MCF 10A (cell line): ENCODE measurements around the gene DNAJA4. TPM values are rescaled to one million over a fixed set of nuclear protein-coding genes. Genes with fewer than 3 reads are reported as not detected.

Experiments used
- BruUV-seq: library from RNA; stranded (reverse); fragments of 400-500 nt; replicated peaks from 2 replicates; lab custom pipeline; 2021; lab: Mats Ljungman, UMichigan
- CTCF ChIA-PET: fragments of 300-600 bp; sonication (Branson Sonifier 250); formaldehyde crosslinking; extraction: SDS; loops from one replicate; lab custom pipeline; 2021; ENCODE audit warnings: antibody characterized with exemption, inconsistent platforms; lab: Yijun Ruan, JAX
- POLR2A ChIA-PET: fragments of 300-600, 350-650 bp; sonication (Branson Sonifier 250); formaldehyde crosslinking; extraction: SDS; loops from one replicate; lab custom pipeline; 2020; ENCODE audit warnings: antibody characterized with exemption, inconsistent platforms; lab: Yijun Ruan, JAX
- DNase-seq: peaks from one replicate; pipeline ENCODE4 v3.0.0-alpha.2; 2018; ENCODE audit not compliant: unreplicated experiment
- H3K27ac Mint-ChIP-seq: one replicate; pipeline ENCODE4 v1.8.0; 2022; ENCODE audit warnings: mild to moderate bottlenecking, low read depth, mixed read lengths; ENCODE audit not compliant: unreplicated experiment
- H3K27me3 Mint-ChIP-seq: one replicate; pipeline ENCODE4 v1.8.0; 2022; ENCODE audit warnings: mixed read lengths; ENCODE audit not compliant: insufficient read depth, unreplicated experiment
- H3K36me3 Mint-ChIP-seq: one replicate; pipeline ENCODE4 v1.8.0; 2022; ENCODE audit warnings: mild to moderate bottlenecking, moderate library complexity, mixed read lengths; ENCODE audit not compliant: insufficient read depth, unreplicated experiment
- H3K4me1 Mint-ChIP-seq: one replicate; pipeline ENCODE4 v1.8.0; 2022; ENCODE audit warnings: mixed read lengths; ENCODE audit not compliant: insufficient read depth, unreplicated experiment
- H3K4me3 Mint-ChIP-seq: one replicate; pipeline ENCODE4 v1.8.0; 2022; ENCODE audit warnings: mild to moderate bottlenecking, moderate library complexity, mixed read lengths; ENCODE audit not compliant: unreplicated experiment
- H3K9me3 Mint-ChIP-seq: one replicate; pipeline ENCODE4 v1.8.0; 2022; ENCODE audit warnings: mixed read lengths; ENCODE audit not compliant: unreplicated experiment
- CTCF ChIP-seq: fragments of 200-600 bp; IDR thresholded peaks from one replicate; pipeline ENCODE4 v1.8.0; 2022; ENCODE audit warnings: antibody characterized with exemption, mild to moderate bottlenecking; ENCODE audit not compliant: unreplicated experiment
- intact Hi-C: fragments of 100-400 bp; cut with micrococcal nuclease; formaldehyde crosslinking; loops from 2 replicates; pipeline ENCODE4 v1.14.1; 2022
- total RNA-seq: library from RNA; stranded (reverse); gene quantifications from 2 replicates; pipeline ENCODE4 v1.2.3, GENCODE V29; 2022

Gene DNAJA4
- total RNA-seq, 1 experiment from 2014 or later = not detected

GRCh38 chr15:78234515-78235040, 29.8 kb upstream of the DNAJA4 start, which contains the start of gene ACSBG1:
TSS of gene ACSBG1 (minus strand) at chr15:78234565. CDS start at chr15:78234501, 64 bp downstream.
- Mint-ChIP-seq H3K4me1 (no peaks in the 10 kb centered on the region), H3K4me3 (no peak within 1 kb of the TSS), H3K27me3 (peaks cover 32% of the 10 kb centered on the region), H3K27ac (no peak within 1 kb of the TSS), H3K36me3 (no peaks in the 10 kb centered on the region), H3K9me3 (no peaks in the 10 kb centered on the region)
- TF ChIP-seq CTCF = no peak
- POLR2A ChIA-PET = interaction anchor here (0.6 kb wide), 1 partner anchor 37 kb away, joined by 3 read pairs; no protein-coding TSS in a partner anchor
- CTCF ChIA-PET = interaction anchor here (1.3 kb wide), 1 partner anchor 59 kb away, joined by 4 read pairs; no protein-coding TSS in a partner anchor
- intact Hi-C loops = no loop called here
- BruUV-seq = no TSS peak
- no peak for DNase-seq

- DNase-seq = no peak
- no peak overlapping the region for H3K4me3 Mint-ChIP-seq
- no peak overlapping the region for H3K27ac Mint-ChIP-seq
- CTCF ChIA-PET = interaction anchor here (0.8 to 10.7 kb wide), 3 partner anchors 41 to 126 kb away, joined by 5 to 173 read pairs (median 6); no protein-coding TSS in a partner anchor
- no peaks in the 10 kb centered on the region for H3K4me1 Mint-ChIP-seq
- BruUV-seq = no TSS peak
- intact Hi-C loops = no loop called here
- no peaks in the 10 kb centered on the region for H3K9me3 Mint-ChIP-seq
- no peak for TF ChIP-seq CTCF
- no peaks in the 10 kb centered on the region for H3K36me3 Mint-ChIP-seq
- POLR2A ChIA-PET = no interaction called here
- H3K27me3 Mint-ChIP-seq = peaks cover 32% of the 10 kb centered on the region
Observed at GRCh38 chr15:78236491-78236890, 27.9 kb upstream of the DNAJA4 start.

GRCh38 chr15:78237146-78237545, 27.2 kb upstream of the DNAJA4 start:
- peaks cover 32% of the 10 kb centered on the region for H3K27me3 Mint-ChIP-seq
- ChIA-PET POLR2A (no interaction called here), CTCF (interaction anchor here (0.6 to 10.7 kb wide), 4 partner anchors 7 to 127 kb away, joined by 3 to 173 read pairs (median 6); no protein-coding TSS in a partner anchor)
- no peak for TF ChIP-seq CTCF
- H3K9me3 Mint-ChIP-seq = no peaks in the 10 kb centered on the region
- DNase-seq = no peak
- no peak overlapping the region for H3K4me3 Mint-ChIP-seq
- intact Hi-C loops = no loop called here
- H3K4me1 Mint-ChIP-seq = no peaks in the 10 kb centered on the region
- H3K27ac Mint-ChIP-seq = no peak overlapping the region
- H3K36me3 Mint-ChIP-seq = no peaks in the 10 kb centered on the region
- BruUV-seq = no TSS peak

- no peak for DNase-seq
- peaks cover 5% of the 10 kb centered on the region for H3K4me1 Mint-ChIP-seq
- no peak for TF ChIP-seq CTCF
- H3K9me3 Mint-ChIP-seq = no peaks in the 10 kb centered on the region
- peaks cover 11% of the 10 kb centered on the region for H3K27me3 Mint-ChIP-seq
- H3K4me3 Mint-ChIP-seq = no peak overlapping the region
- H3K27ac Mint-ChIP-seq = no peak overlapping the region
- BruUV-seq = no TSS peak
- ChIA-PET CTCF (interaction anchor here (0.7 to 10.7 kb wide), 40 partner anchors 8 to 281 kb away, joined by 3 to 173 read pairs (median 9); partner anchors contain the start of genes CIB2 and IDH3A), POLR2A (interaction anchor here (0.6 to 0.7 kb wide), 2 partner anchors 127 to 432 kb away, joined by 3 to 5 read pairs; no protein-coding TSS in a partner anchor)
- intact Hi-C loops = loop anchor here (5.0 kb wide), 3 partner anchors 108 to 338 kb away; partner anchors contain the start of gene CIB2
- H3K36me3 Mint-ChIP-seq = no peaks in the 10 kb centered on the region
Observed at GRCh38 chr15:78239811-78240210, 24.6 kb upstream of the DNAJA4 start.
